IPS-18c (cell line): ENCODE data around the gene TMEM184B.

Experiments used
- H3K4me3 ChIP-seq: 2 replicates; pipeline ENCODE4 v1.7.0; 2013; ENCODE audit warnings: low read depth, mild to moderate bottlenecking, low read length, moderate library complexity; ENCODE audit not compliant: insufficient read depth
- H3K9me3 ChIP-seq: one replicate; pipeline ENCODE4 v1.6.1; 2013; ENCODE audit warnings: mild to moderate bottlenecking, low read length, moderate library complexity; ENCODE audit not compliant: control insufficient read depth, insufficient read depth

Gene TMEM184B

DNA sequence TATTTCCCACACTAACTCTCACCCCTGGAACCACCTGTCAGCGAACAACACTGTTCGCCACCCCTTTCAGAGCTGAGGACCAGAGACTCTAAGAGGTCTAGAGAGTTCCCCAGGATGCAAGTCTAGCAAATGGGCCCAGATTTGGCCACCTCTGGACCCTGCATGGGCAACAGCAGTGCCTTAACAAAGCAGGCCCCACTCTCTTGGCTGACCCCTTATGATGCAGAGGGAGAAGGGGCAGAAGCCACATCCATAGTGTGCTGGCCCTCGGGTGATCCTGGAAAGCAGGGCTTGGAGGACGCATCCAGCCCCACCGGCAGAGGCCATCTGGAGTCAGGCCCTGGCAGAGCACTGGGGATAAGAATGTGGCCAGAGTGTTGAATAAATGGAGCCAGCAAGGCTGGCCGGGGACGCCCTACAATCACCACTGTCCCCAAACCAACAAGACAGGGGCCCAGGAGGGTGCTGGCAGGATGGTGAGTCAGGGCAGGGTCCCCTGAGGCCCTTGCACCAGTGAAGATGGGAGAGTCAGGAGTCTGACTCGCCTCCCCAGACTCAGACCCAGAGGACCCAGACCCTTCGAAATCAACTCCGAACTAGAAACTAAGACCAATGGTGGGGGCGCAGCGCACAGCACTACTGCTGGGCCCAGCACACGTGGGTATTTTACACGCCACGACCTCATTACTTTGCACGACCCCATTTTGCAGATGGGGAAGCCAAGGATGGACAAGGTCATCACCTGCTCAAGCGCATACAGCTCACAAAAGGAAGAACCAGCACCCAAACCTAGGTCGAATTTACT, 37.9 kb upstream of the TMEM184B start:
- no peak overlapping the region for H3K4me3 ChIP-seq
- peaks cover 3% of the 10 kb centered on the region for H3K9me3 ChIP-seq

DNA sequence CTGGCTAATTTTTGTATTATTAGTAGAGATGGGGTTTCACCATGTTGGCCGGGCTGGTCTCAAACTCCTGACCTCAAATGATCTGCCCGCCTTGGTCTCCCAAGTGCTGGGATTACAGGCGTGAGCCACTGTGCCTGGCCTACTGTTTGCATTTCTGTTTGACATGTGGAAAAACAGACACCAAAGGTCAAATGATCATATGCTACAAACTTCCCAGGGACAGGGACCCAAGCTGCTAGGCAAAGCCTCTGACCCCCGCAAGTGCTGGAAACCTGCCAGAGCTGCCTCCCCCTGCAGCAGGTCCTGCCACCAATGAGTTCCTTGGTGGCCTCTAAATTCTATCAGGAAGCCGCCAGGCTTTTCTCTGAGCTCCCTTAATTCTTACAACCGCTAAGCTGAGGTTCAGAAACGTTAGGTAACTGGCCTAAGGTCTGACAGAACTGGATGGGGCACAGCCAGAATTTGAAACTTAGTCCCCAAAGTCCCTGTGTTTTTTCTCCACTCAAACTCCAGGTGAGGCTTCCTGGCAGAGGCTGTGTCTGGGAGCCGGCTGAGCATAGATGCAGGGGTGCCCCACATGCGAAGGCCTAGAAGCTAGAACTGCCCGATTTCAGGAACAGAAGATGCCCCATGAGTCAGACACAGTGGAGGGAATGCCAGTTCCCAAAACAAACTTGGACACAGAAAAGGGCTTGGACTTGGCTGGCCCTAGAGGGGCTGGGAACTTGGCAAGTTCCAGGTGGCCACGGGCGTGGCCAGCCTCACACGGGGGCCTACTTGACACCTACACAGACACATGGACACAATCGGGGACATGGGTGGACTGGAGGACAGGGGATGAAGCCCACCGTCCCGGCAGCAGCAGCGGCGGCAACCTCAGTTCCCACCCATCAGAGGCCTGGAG, 37.1 kb upstream of the TMEM184B start:
- Histone ChIP-seq H3K4me3 (no peak overlapping the region), H3K9me3 (peaks cover 3% of the 10 kb centered on the region)

DNA sequence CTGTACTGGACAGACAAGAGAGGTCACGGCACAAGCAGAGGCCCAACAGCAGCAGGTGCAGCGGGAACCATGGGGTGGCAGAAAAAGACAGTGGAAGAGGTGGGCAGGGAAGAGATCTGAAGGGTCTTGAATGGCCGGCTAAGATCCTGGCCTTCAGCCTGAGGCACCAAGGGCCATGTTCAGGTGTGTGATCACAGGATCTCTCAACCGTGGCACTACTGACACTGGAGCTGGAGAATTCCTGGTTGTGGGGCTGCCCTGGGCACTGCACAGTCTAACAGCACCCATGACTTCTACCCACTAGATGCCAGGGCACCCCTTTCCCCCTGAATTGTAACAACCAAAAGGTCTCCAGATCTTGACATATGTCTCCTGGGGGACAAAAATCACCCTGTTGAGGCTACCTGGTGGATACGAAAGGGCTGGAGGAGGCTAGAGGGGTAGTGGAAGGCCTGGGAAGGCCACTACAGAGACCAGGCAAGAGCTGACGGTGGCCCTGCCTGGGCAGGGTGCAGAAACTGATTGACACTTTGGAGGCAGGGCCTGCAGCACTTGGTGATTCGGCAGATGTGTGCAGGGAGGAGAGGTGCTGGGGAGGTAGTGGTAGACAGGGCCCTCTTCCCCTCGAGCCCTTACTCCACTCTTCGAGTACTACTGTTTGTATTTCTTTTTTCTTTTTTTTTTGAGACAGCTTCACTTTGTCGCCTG, 36.1 kb upstream of the TMEM184B start:
- Histone ChIP-seq H3K9me3 (peaks cover 3% of the 10 kb centered on the region), H3K4me3 (no peak overlapping the region; the same call in 1 of the 2 replicates)

DNA sequence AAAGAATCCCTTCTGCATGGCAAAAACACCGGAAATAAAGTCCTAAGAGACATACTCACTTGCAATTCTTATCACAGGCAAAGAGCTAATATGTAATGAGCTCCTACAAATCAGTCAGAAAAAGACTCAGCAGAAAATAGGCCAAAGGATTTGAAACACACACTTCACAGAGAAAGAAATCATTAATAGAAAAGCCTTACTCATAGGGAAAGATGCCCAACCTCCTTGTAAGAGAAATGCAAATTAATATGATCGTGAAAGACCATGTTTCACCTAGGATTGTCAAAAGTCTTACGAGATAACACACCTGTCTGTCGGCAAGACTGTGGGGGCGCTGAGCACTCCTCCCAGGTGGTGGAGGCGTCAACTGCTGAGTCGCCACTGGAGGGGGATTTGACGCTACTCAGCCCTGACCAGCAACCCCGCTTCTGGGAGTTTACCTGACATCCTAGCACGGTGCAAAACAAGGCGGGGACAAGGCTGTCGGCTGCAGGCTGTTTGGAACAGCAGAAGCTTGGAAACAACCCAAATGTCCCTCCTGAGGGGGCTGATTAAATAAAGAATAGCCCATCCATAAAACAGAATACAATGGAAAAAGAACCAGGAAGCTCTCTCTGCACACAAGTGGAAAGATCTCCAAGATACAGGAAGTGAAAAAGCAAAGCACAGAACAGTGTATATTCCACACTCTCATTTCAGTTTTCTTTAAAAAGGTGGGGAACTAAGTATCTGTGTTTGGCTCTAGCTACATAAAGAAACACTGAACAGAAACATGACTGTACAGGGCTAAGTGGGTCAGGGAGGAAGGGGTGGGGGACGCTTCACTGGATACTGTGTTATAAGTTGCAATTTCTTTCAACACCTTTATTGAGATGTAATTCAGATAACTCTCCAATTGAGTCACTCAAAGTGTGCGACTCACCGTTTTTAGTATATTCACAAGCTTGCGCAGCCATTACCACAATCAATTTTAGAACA, 33.0 kb upstream of the TMEM184B start:
- H3K4me3 ChIP-seq, result no peak overlapping the region

DNA sequence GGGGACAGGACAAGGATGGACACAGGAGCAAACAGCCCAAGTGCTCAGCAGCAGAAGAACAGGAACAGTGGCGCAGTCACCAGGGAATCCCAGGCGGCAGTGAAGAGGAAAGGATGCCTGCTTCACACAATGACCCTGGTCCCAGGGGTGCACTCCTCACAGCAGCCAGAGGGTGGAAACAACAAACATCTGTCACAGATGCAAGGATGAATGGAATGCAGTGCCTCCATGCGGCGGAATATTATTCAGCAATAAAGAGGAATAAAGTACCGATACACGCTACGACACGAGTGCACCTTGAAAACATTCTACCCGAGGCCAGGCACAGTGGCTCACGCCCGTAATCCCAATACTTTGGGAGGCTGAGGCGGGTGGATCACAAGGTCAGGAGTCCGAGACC, 31.7 kb upstream of the TMEM184B start:
- H3K4me3 ChIP-seq, result no peak overlapping the region
- H3K9me3 ChIP-seq, result no peaks in the 10 kb centered on the region

More for the DNA sequence above, 33.0 kb upstream of the TMEM184B start:
- H3K9me3 ChIP-seq, result no peaks in the 10 kb centered on the region

DNA sequence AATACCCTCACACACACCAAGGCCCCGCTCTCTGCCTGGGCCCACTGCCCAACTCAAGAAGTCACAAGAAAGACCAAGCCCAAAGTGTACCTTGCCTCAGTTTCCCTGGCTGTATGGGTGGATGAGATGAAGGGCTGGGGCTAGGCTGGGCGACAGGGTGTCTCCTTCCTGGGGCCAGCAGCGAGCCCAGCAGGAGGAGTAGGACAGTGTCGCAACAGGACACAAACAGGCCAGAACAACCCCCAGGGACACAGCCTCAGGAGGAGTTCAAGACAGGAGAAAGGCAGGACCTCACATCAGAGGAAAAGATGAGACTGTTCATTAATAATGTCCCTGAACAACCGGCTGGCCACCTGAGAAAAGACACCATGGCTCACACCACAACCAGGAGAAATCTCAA, 31.2 kb upstream of the TMEM184B start:
- no peak overlapping the region for H3K4me3 ChIP-seq
- H3K9me3 ChIP-seq, result no peaks in the 10 kb centered on the region

DNA sequence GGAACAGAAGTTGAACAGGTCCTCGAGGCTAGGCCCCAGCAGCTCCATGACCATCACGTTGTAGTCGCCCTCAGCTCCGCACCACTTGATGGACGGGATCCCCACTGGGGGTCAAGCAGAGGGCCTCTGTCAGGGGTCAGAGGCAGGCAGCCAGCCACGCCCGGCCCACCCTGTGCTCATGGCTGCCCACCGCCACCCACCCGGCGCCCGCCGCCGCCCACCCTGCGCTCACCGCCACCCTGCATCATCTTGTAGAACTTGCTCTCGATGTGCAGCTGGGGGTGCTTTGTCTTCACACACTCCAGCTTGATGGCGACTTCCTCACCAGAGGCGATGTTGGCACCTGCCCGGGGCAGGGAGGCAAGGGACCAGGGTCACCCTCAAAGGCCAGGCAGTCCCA, 30.1 kb upstream of the TMEM184B start:
- Histone ChIP-seq H3K4me3 (no peak overlapping the region), H3K9me3 (no peaks in the 10 kb centered on the region)

DNA sequence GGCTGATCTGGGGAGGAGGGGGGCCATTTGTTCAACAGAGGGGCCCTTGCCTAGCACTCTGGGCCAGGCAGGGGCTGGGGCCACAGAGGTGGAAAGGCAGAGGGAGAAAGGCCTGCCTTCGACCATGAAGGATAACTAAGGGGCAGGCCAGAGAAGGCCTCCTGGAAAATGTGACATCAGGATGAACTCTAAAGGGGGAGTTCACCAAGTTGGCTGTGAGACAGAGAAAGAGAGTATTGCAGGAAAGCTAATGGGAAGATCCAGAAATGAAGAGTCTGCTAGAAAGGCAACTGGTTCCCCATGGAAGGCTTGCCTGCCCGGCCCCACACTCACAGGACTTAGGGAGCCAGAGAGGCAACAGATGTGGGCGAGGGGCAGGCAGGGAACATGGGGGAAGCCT, 28.1 kb upstream of the TMEM184B start:
- Histone ChIP-seq H3K9me3 (no peaks in the 10 kb centered on the region), H3K4me3 (no peak overlapping the region)

DNA sequence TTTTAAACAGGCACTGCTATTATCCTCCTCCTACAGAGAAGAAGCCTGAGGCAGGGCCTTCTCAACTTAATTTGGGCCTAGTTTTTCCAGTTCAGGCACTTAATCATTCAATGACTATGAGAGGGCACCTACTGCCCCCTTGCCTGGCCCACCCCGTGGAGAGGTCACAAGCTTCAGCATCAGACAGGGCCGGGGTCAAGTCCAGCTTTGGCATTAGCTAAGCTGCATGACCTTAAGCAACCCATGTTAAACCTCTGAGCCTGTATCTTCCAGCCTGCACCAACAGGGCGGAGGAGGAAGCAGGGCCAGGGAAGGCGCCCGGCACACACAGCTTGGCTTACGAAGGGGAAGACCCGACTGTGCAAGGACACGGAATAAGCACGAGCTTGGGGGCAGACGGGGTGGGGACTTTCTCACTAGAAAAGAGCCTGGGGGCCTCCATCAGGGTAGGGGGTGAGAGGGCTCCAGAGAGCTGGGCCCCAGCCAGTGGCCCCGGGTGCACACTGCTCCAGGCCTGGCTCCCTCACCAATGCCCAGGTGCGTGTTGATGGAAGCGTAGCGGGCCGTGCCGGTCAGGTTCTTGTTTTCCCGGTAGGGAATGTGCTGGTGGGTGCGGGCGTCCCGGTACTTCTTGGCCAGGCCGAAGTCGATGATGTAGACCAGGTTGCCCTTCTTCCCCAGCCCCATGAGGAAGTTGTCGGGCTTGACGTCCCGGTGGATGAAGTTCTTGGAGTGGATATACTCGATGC, 27.6 kb upstream of the TMEM184B start:
- Histone ChIP-seq H3K4me3 (no peak overlapping the region), H3K9me3 (no peaks in the 10 kb centered on the region)

DNA sequence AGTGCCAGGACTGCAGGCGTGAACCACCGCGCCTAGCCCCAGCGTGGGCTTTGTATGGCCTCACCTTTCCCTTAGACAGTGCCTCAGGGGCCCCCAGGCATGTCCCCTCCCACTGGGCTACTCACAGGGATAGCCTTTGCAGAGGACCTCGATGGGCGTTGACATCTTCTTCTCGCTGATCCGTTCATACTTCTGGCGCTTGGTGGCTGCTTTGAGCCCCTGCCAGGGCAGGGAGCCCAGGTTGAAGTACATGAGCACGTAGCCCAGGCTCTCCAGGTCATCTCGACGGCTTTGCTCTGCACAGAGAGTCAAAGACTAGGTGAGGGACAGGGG, 26.9 kb upstream of the TMEM184B start:
- Histone ChIP-seq H3K4me3 (no peak overlapping the region), H3K9me3 (no peaks in the 10 kb centered on the region)

DNA sequence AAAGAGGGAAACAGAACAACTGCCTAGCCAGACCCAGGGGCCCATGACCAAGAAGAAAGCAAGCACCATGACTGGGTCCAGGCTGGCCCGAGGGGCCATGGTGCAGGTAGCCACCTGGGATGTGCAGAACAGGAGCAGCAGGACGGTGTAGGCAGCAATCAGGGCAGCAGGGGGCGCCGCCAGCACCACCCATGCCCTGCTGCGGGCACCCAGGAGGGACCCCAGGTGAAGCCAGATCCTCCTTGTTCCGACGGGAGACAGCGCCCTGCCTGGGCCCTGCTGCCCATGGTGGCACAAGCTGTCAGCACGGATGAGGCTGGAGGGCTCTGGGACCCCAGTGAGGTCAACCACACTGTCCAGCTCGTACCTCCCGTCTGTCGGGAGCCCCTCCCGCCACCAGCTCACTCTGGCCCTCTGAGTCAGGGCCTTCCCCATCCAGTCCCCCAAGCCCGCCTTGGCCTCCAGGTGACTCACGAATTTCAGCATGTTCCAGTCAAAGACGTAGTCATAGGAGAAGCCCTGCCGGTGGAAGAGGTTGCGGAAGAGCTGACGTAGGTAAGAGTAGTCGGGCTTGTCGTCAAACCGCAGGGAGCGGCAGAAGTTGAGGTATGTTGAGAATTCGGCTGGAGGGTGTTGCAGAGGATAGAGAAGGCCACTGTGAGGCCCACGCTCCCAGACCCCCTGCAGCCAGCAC, 25.6 kb upstream of the TMEM184B start:
- Histone ChIP-seq H3K9me3 (no peaks in the 10 kb centered on the region), H3K4me3 (no peak overlapping the region)

DNA sequence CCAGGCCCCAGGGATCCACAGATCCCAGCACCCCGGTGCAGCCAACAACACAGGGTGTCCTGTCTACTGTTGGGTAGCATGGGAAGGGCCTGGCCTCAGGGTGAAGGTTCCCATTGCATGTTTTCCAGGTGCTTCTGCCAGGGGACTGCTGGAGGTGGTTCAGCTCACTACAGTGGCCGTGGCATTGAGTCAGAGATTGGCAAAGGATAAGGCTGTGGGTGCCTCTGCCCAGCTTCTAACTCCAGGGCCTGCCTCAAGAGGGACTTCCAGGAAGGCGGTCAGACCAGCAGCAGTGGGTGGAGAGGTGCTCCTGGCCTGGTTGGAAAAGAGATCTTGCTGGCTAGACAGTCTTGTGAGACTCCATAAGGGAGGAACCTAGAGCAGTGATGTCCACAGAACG, 23.6 kb upstream of the TMEM184B start:
- H3K9me3 ChIP-seq, result no peaks in the 10 kb centered on the region
- H3K4me3 ChIP-seq, result no peak overlapping the region

DNA sequence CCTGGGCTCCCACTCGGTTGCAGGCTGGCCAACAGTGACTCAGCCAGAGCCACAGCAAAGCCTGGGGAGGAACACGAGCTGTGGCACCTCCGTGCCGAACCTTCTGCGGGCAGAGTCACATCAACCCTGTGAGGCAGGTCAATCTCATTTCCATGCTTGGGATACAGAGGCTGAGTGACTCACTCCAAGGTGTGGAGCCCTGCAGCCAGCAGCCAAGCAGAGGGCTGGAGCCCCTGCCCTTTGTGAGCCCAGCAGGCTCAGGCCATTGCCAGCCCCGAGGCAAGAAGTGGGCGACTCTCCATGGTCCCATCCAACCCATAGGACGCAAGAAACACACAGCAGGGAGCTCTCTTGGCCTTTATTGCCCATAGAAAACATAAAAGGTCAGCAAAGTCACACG, 23.1 kb upstream of the TMEM184B start:
- no peak overlapping the region for H3K4me3 ChIP-seq
- H3K9me3 ChIP-seq, result no peaks in the 10 kb centered on the region

DNA sequence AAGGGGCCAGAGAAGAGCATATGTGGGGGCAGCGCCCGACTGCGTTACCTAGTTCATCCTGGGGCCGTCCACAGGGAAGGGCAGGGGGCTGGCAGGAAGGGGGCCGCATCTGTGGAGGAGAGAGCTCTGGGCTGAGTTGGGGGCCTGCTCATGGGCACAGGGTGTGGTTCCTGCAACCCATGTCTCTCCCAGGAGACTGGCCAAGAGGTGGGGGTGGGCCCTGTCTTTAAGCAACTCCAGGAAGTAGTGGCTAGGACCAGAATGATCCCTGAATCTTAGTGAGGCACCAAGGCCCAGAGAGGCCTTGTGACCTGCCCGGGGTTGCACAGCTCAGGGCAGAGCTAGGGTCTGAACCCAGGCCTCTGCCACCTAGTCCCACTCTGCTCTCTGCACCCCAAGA, 22.5 kb upstream of the TMEM184B start:
- Histone ChIP-seq H3K9me3 (no peaks in the 10 kb centered on the region), H3K4me3 (no peak overlapping the region)

DNA sequence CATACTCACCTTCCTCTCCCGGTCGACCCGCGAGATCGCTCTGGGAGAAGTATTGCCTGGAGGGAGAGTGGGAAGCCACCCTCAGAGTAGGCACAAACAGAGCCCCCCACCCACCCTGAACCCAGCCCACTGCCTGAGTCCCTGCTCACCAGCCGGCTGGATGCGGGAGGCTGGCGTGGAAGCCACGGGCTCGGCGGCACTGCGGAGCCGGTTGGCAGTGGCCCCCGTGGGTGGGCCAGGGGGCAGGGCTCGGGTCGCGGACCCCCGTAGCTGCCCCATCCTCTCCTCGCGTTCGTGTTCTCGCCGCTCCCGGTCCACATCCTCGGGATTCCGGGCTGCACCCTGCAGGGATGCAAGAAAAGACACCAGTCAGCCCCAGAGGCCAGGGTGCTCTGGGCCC, 21.4 kb upstream of the TMEM184B start:
- H3K4me3 ChIP-seq, result no peak overlapping the region
- no peaks in the 10 kb centered on the region for H3K9me3 ChIP-seq

DNA sequence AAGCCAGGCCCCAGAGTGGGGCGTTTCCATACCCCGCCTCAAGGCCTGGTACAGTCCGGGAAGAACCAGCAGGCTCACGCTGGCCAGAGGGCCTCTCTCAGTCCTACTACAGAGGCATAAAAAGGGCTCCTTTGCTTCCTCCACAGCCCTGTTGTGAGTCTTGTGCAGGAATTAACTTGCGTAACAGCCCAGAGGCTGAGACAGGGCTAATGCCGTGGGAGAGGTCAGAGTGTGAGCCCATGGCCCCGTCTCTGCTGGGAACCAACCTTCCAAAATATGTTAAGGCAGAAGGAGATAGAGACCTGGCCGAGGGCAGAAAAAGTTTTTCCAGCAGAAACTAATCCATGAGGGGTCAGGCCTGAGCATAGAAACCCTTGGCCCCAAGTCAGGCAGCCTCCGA, 19.9 kb upstream of the TMEM184B start:
- Histone ChIP-seq H3K4me3 (no peak overlapping the region), H3K9me3 (no peaks in the 10 kb centered on the region)
